ENCODE results near the gene MXRA8.

Gene MXRA8

DNA sequence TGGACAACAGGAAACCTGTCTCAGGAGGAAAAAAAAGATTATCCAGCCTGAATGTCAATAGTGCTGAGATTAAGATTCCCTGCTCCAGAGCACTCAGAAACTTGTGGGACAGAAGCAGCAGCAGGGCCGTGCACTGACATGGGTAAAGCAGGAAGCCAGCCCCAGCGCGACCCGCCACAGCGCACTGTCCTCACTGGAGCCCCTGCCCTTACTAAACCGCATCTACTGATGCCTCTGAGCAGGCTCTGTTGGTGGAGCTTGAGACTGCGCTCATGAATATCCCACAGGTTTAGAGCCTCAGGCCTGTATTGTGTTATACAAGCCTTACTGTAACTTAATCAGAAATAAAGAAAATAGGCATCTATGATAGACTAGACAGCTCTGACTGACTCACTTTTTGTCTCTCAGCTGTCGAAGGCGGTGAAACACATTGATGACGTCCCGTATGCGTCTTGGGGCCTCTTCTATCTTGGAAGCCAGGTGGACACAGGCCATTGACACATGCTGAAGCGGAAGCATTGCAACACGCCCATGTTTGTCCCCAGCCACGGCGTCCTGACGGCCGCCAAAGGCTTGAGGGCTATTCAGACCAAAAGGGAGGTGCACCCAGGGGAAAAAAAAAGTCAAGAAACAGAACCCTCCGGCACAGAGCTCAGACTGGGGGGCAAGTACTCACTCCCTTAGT, 39.6 kb upstream of the MXRA8 start:
- TF ChIP-seq, protein P1, sequence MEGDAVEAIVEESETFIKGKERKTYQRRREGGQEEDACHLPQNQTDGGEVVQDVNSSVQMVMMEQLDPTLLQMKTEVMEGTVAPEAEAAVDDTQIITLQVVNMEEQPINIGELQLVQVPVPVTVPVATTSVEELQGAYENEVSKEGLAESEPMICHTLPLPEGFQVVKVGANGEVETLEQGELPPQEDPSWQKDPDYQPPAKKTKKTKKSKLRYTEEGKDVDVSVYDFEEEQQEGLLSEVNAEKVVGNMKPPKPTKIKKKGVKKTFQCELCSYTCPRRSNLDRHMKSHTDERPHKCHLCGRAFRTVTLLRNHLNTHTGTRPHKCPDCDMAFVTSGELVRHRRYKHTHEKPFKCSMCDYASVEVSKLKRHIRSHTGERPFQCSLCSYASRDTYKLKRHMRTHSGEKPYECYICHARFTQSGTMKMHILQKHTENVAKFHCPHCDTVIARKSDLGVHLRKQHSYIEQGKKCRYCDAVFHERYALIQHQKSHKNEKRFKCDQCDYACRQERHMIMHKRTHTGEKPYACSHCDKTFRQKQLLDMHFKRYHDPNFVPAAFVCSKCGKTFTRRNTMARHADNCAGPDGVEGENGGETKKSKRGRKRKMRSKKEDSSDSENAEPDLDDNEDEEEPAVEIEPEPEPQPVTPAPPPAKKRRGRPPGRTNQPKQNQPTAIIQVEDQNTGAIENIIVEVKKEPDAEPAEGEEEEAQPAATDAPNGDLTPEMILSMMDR (IDR thresholded peaks at IDR 0.05) = no peak
- Histone ChIP-seq H3K4me3 (peak overlapping the region; percentile 100), H3K27ac (no peak overlapping the region)
- no peak for DNase-seq (ENCODE audit: low spot score)

DNA sequence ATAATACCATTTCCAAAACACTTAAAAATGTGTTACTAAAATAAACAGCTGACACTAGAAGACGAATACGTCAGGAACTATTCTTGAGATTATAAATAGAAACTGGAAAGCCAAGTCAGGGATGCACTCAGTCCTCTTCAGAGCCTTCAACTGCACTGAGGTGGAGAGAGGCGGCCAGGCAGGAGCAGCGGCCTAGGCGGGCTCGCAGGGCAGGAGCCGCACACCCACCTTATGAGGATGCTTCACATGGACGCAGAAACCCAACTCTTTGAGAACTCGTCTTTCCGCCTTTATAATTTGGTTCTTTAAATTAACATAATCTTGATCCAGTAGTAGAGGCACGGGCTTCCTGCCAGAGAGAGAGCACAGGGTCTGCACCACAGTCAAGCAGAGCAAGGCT, 36.8 kb upstream of the MXRA8 start:
- H3K27ac ChIP-seq = no peak overlapping the region
- H3K4me3 ChIP-seq = no peak overlapping the region
- no peak for DNase-seq (ENCODE audit: low spot score)
- TF ChIP-seq, protein P1 (IDR thresholded peaks at IDR 0.05) = no peak

DNA sequence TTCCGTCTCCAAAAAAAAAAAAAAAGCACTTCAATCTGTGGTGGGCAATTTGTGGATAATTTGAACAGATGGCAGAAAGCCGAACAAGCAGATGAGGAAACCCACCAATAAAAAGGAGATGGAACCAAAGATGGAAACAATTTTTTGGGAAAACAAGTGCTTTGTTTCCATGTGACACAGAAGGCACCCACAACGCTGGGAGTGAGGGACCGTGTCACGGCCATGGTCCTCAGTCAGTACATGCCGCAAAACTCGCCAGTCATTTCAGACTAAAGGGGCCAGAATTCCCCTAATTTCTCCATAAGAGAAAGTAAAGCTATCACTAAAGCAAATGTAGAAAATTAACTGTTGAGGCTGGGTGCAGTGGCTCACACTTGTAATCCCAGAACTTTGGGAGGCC, 35.8 kb upstream of the MXRA8 start:
- DNase-seq (ENCODE audit: low spot score) = no peak
- TF ChIP-seq, protein P1 (IDR thresholded peaks at IDR 0.05) = no peak

DNA sequence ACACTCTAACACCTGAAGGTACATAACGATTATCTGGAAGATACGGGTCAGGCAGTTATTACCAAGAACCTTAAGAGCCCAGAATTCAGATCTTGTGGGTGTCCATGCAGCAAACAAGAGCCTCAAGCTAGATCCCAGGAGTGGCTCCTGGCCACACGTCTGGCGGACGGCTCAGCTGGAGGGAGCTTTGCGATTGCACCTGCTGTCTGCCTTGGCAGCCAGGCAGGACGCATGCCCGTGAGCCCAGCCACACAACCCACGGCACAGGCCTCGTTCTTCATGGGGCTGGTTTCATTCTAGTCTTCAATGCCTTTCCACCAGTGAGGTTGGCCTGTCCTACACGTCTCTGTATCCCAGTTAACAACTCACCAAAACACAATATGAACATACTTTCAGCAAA, 35.1 kb upstream of the MXRA8 start:
- no peak overlapping the region for H3K27ac ChIP-seq
- TF ChIP-seq, protein P1 (IDR thresholded peaks at IDR 0.05) = no peak
- H3K4me3 ChIP-seq = no peak overlapping the region
- no peak for DNase-seq (ENCODE audit: low spot score)

More for the DNA sequence above, 35.8 kb upstream of the MXRA8 start:
- Histone ChIP-seq H3K27ac (no peak overlapping the region), H3K4me3 (no peak overlapping the region)

DNA sequence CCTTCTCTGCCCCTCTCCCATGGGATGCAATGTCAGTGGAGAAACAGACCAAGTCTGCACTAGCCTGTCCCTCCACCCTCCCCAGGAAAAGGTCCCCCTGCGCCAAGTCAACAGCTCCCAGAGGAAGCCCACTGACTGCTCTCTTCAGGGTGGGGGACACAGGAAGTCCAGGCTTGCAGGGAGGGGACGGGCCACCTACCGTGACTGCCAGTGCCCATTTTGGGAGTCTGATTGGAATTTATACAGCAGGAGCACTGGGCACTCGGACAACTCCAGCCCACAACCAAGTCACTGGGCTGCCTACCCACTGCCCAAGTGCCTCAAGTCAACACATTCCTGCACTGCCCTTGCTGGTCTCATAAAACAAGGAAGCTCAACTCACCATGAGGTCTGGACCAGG, 34.7 kb upstream of the MXRA8 start:
- Histone ChIP-seq H3K4me3 (no peak overlapping the region), H3K27ac (no peak overlapping the region)
- TF ChIP-seq, protein P1 (IDR thresholded peaks at IDR 0.05) = no peak
- DNase-seq (ENCODE audit: low spot score) = no peak

DNA sequence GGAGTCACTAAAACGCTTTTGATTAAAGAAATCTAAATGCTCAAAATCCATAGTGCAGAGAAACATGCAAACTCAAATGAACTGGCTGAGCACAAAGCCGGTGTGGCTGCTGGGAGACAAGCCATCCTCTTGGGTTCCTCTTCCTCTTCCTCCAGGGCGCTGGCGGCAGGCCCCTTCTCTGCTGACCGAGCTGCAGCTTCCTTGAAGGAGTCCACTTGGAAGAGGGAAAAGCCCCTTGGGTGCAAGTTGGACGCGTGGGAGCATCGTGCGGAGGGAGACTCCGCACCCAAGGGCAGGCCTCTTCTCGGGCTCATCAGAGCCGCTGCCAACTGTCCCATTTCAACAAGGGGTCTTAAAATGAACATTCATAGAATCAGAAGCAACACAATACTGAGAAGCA, 32.9 kb upstream of the MXRA8 start:
- Histone ChIP-seq H3K4me3 (no peak overlapping the region), H3K27ac (no peak overlapping the region)
- DNase-seq (ENCODE audit: low spot score) = no peak
- TF ChIP-seq, protein P1 (IDR thresholded peaks at IDR 0.05) = no peak

DNA sequence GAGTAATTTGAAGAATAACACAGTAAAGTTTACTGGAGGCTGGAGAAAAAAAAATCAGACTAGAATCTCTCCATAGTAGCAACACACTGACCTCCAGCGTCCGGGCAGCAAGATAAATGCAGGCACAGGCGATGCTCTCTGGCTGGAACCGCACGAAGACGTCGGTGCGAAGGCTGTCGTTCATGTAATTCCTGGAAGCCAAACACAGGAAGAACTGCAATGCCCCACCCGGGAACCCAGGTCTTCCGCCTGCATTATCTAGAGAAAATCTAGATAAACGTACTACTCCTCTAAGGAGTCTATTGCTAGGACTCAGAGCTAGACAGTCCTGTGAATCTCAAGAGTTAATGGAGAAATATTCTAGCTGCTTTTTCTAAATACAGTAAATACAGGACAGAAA, 32.3 kb upstream of the MXRA8 start:
- TF ChIP-seq, protein P1 (IDR thresholded peaks at IDR 0.05) = no peak
- Histone ChIP-seq H3K4me3 (no peak overlapping the region), H3K27ac (no peak overlapping the region)
- DNase-seq (ENCODE audit: low spot score) = no peak
